Common myeloid progenitor, CD34-positive (primary cell): ENCODE measurements around the gene NDUFC2.

Experiments used
- CTCF ChIA-PET: fragments of 350-600 bp; sonication (Branson Sonifier 250); formaldehyde crosslinking; loops from one replicate; lab custom pipeline; 2021; ENCODE audit warnings: antibody characterized with exemption; lab: Charles Lee
- POLR2A ChIA-PET: fragments of 350-600 bp; sonication (Branson Sonifier 250); formaldehyde crosslinking; loops from one replicate; lab custom pipeline; 2021; ENCODE audit warnings: antibody characterized with exemption; lab: Charles Lee
- DNase-seq, 3 donors: peaks; one replicate each; pipeline versions ENCODE4 v3.0.0 to v3.0.0-alpha.2; 2013
- H3K27ac ChIP-seq, 2 experiments: 1 replicate in 1 of 2; 2 replicates in 1 of 2; pipeline ENCODE4 v1.7.0; 2013; ENCODE audit warnings: inconsistent platforms in 2 of 2, low read length in 2 of 2, mild to moderate bottlenecking in 2 of 2, low read depth in 1 of 2, moderate library complexity in 1 of 2; ENCODE audit not compliant: severe bottlenecking in 2 of 2, insufficient read depth in 1 of 2, poor library complexity in 1 of 2
- H3K27me3 ChIP-seq, 5 experiments: replicated peaks in 2 of 5; 1 replicate in 3 of 5; 2 replicates in 2 of 5; pipeline versions ENCODE4 v1.6.1 to v1.7.0; 2013; ENCODE audit warnings: low read length in 4 of 5, mild to moderate bottlenecking in 2 of 5, moderate library complexity in 2 of 5, inconsistent platforms in 1 of 5; ENCODE audit not compliant: insufficient read depth in 5 of 5, control insufficient read depth in 4 of 5
- H3K36me3 ChIP-seq, 4 experiments: 1 replicate in 2 of 4; 2 replicates in 2 of 4; pipeline versions ENCODE4 v1.6.1 to v1.7.0; 2013; ENCODE audit warnings: low read length in 3 of 4, control low read depth in 1 of 4, mild to moderate bottlenecking in 1 of 4; ENCODE audit not compliant: control insufficient read depth in 4 of 4, insufficient read depth in 4 of 4
- H3K4me1 ChIP-seq, 4 experiments: 1 replicate in 3 of 4; 2 replicates in 1 of 4; pipeline versions ENCODE4 v1.6.1 to v1.7.1; 2013; ENCODE audit warnings: low read length in 3 of 4, mild to moderate bottlenecking in 3 of 4, control low read depth in 1 of 4, inconsistent platforms in 1 of 4, moderate library complexity in 1 of 4; ENCODE audit not compliant: control insufficient read depth in 4 of 4, insufficient read depth in 4 of 4; ENCODE audit errors: control extremely low read depth in 1 of 4
- H3K4me3 ChIP-seq, 7 experiments: 1 replicate in 4 of 7; 2 replicates in 3 of 7; pipeline versions ENCODE4 v1.5.1 to v1.7.0; 2013; ENCODE audit warnings: mild to moderate bottlenecking in 7 of 7, low read length in 6 of 7, moderate library complexity in 6 of 7, inconsistent platforms in 2 of 7, low read depth in 2 of 7, control low read depth in 1 of 7; ENCODE audit not compliant: insufficient read depth in 4 of 7, control insufficient read depth in 1 of 7; ENCODE audit errors: extremely low read depth in 1 of 7
- H3K9me3 ChIP-seq, 5 experiments: 1 replicate in 4 of 5; 2 replicates in 1 of 5; pipeline versions ENCODE4 v1.6.1 to v1.7.1; 2013; ENCODE audit warnings: low read length in 4 of 5, mild to moderate bottlenecking in 2 of 5, inconsistent platforms in 1 of 5, low read depth in 1 of 5, moderate library complexity in 1 of 5; ENCODE audit not compliant: control insufficient read depth in 4 of 5, insufficient read depth in 2 of 5; ENCODE audit errors: control extremely low read depth in 1 of 5
- WGBS: methylation state at CpG from one replicate; pipeline ENCODE4 v1.1.5; 2013; ENCODE audit not compliant: insufficient coverage; 5-methylcytosine and 5-hydroxymethylcytosine counted together

The NDUFC2 gene

GRCh38 chr11:78056093-78056492 is 23.6 kb downstream of the NDUFC2 start:
- ChIA-PET POLR2A (no interaction called here), CTCF (interaction anchor here (3.3 kb wide), 1 partner anchor 10 kb away, joined by 15 read pairs; no protein-coding TSS in a partner anchor)

DNA sequence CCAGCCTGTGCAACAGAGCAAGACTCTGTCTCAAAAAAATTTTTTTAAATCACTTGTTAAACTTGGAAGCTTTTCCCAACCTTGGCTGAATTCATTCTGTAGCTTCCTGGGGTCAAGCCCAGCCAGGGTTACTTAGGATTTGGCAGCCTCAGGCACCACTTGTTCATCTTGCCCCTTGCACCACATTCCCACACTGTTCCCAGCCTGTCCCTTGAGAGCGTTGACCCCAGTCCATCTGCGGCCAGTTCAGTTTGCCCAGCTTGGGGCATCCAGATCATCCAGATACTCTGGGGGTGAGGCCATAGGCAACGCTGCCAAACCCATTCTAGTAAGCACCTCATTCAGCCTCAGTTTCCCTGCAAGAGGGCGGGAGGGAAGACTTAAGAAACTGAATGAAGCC is 24.7 kb downstream of the NDUFC2 start:
- H3K9me3 ChIP-seq = no peaks in the 10 kb centered on the region
- H3K27me3 ChIP-seq = no peaks in the 10 kb centered on the region
- WGBS = 95% methylated on average over 4 of the region's 4 CpGs
- H3K4me1 ChIP-seq = peaks cover 0 to 14% (median 4%) of the 10 kb centered on the region in 4 experiments
- ChIA-PET CTCF (interaction anchor here (3.3 kb wide), 1 partner anchor 9 kb away, joined by 15 read pairs; no protein-coding TSS in a partner anchor), POLR2A (no interaction called here)
- H3K4me3 ChIP-seq = no peak overlapping the region
- no peak overlapping the region for H3K27ac ChIP-seq
- no peak for DNase-seq
- no peaks in the 10 kb centered on the region for H3K36me3 ChIP-seq

More at GRCh38 chr11:78056093-78056492, 23.6 kb downstream of the NDUFC2 start:
- Histone ChIP-seq H3K36me3 (no peaks in the 10 kb centered on the region), H3K4me3 (no peak overlapping the region), H3K9me3 (no peaks in the 10 kb centered on the region), H3K27me3 (no peaks in the 10 kb centered on the region), H3K27ac (no peak overlapping the region), H3K4me1 (peaks cover 0 to 7% (median 2%) of the 10 kb centered on the region in 4 experiments)
- no peak for DNase-seq
- 92% methylated on average over 2 of the region's 3 CpGs for WGBS

DNA sequence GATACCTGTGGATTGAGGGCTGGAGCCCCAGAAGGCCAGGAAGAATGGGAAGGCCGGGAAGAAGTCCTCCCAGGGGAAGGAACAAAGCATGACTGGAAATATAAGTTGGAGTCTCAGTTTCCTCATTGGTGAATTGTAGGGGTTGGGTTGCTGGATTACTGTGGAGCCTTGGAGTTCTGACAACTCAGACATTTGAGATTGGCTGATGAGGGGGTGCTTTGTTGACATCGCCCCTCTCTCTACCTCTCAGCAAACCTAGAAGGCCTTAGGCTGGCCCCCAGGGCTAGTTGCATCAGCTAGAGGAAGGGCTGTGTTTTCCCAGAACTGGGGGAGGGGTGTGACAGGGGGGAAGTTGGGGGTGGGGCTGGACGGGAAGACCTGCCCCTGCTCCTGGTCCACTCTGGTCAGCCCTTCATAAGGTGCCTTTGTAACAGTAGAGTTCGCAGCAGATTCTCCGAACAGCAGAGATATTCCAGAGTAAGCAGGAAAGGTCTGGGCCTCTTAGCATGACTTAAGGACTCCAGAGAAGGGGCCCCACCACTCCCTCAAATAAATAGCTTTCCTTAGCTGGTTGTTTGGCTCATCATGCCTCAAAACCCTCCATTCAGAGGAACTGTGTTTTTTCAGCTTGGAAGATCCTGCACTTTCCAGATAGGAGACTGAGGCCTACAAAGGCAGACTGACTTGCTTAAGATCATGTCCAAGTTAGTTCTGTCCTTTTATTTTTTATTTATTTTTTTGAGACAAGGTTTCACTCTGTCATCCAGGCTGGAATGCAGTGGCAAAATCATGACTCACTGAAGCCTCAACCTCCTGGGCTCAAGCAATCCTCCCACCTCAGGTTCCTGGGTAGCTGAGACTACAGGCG is 28.5 kb downstream of the NDUFC2 start:
- Histone ChIP-seq H3K9me3 (no peaks in the 10 kb centered on the region), H3K27me3 (no peaks in the 10 kb centered on the region), H3K27ac (peak overlapping the region in 1 of 2 experiments; percentile 64), H3K4me3 (no peak overlapping the region), H3K36me3 (no peaks in the 10 kb centered on the region), H3K4me1 (peaks cover 0 to 17% (median 6%) of the 10 kb centered on the region in 4 experiments)
- 74% methylated on average over 4 of the region's 6 CpGs for WGBS
- CTCF ChIA-PET = interaction anchor here (0.6 to 0.7 kb wide), 2 partner anchors 11 to 193 kb away, joined by 3 to 4 read pairs; no protein-coding TSS in a partner anchor
- peak in 1 of 3 donors; percentile 25 for DNase-seq
- POLR2A ChIA-PET = interaction anchor here (0.6 to 0.7 kb wide), 2 partner anchors 9 to 48 kb away, joined by 3 to 8 read pairs; no protein-coding TSS in a partner anchor

GRCh38 chr11:78049348-78049747 is 30.3 kb downstream of the NDUFC2 start:
- WGBS = 82% methylated on average over 6 of the region's 8 CpGs
- ChIA-PET POLR2A (no interaction called here), CTCF (interaction anchor here (1.1 kb wide), 2 partner anchors 10 to 49 kb away, joined by 3 to 4 read pairs; no protein-coding TSS in a partner anchor)
- H3K27ac ChIP-seq = no peak overlapping the region
- no peaks in the 10 kb centered on the region for H3K27me3 ChIP-seq
- no peaks in the 10 kb centered on the region for H3K36me3 ChIP-seq
- H3K4me1 ChIP-seq = peaks cover 0 to 22% (median 11%) of the 10 kb centered on the region in 4 experiments
- DNase-seq = no peak
- H3K9me3 ChIP-seq = peaks cover 0 to 4% (median 0%) of the 10 kb centered on the region in 5 experiments
- H3K4me3 ChIP-seq = no peak overlapping the region

DNA sequence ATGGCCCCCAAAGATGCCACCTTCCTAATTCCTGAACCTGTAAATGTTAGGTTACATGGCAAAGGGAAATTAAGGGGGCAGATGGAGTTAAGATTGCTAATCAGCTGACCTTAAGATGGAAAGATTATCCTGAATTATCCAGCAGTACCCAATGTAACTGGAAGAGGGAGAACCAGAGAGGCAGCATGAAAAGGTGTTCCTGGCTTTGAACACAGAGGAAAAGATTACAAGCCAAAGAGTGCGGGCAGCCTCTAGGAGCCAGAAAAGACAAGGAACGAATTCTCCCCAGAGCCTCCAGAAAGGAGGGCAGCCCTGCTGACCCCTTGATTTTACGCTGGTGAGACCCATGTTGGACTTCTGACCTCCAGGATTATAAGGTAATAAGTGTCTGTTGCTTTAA is 31.1 kb downstream of the NDUFC2 start:
- Histone ChIP-seq H3K4me1 (peaks cover 0 to 22% (median 11%) of the 10 kb centered on the region in 4 experiments), H3K27ac (no peak overlapping the region), H3K4me3 (no peak overlapping the region), H3K9me3 (peaks cover 0 to 4% (median 0%) of the 10 kb centered on the region in 5 experiments), H3K36me3 (no peaks in the 10 kb centered on the region), H3K27me3 (no peaks in the 10 kb centered on the region)
- ChIA-PET CTCF (interaction anchor here (0.8 to 1.7 kb wide), 3 partner anchors 17 to 90 kb away, joined by 3 to 5 read pairs (median 4); no protein-coding TSS in a partner anchor), POLR2A (no interaction called here)
- 100% methylated on average over 2 of the region's 3 CpGs for WGBS
- DNase-seq = no peak

DNA sequence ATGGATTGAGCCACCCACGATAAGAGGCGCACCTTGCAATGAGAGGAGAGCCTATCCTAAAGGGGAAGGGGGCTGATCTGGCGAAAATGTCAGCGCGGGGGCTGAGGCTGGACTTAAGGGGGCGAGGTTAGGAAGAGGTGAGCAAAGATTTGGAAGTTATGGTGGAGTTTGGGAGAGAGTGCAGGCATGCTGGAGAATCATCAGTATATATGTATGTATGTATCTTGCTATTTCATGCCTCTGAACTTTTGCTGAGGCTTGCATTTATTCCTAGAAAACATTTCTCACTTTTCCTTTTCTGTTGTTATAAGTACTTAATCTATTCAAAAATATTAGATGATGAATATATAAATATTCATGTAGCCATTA is 33.2 kb downstream of the NDUFC2 start:
- Histone ChIP-seq H3K4me3 (no peak overlapping the region), H3K27me3 (no peaks in the 10 kb centered on the region), H3K9me3 (peaks cover 0 to 4% (median 0%) of the 10 kb centered on the region in 5 experiments), H3K27ac (no peak overlapping the region), H3K4me1 (peaks cover 0 to 20% (median 11%) of the 10 kb centered on the region in 4 experiments), H3K36me3 (no peaks in the 10 kb centered on the region)
- DNase-seq = no peak
- 55% methylated on average over 6 of the region's 6 CpGs for WGBS
- CTCF ChIA-PET = interaction anchor here (0.9 to 5.1 kb wide), 13 partner anchors 8 to 522 kb away, joined by 3 to 41 read pairs (median 4); partner anchors contain the start of genes ALG8, INTS4 and NDUFC2
- POLR2A ChIA-PET = no interaction called here
